ENCODE results near the gene PIH1D1. TPM values are rescaled to one million over a fixed set of nuclear protein-coding genes. Genes with fewer than 3 reads are reported as not detected.
A peak's percentile ranks its signal among the peaks of the same experiment; 100 is the strongest.

Gene PIH1D1
- total and polyA plus RNA-seq, 2 of the 13 experiments (the other 11 are each of a cell fraction or from before 2014, with no cell fraction given): 110 to 137 TPM

- no peak for TF ChIP-seq ZNF879 (CRISPR knock-in tag; IDR thresholded peaks at IDR 0.05)
- no peak for TF ChIP-seq SMAD1 (CRISPR knock-in tag; IDR thresholded peaks at IDR 0.05; ENCODE audit: borderline replicate concordance, low read depth)
- 0 out of 2 replicates have a peak, but pooled peaks have one; percentile 35 for TF ChIP-seq ZNF501 (CRISPR knock-in tag; IDR thresholded peaks at IDR 0.05)
- no peak for TF ChIP-seq ZNF746 (CRISPR knock-in tag; IDR thresholded peaks at IDR 0.05)
- TF ChIP-seq YY1 (IDR thresholded peaks at IDR 0.05; ENCODE audit: insufficient read depth, insufficient replicate concordance, low read depth, low read length): peak; percentile 17
- TF ChIP-seq PITX1 (CRISPR knock-in tag; IDR thresholded peaks at IDR 0.05): no peak
- TF ChIP-seq, protein P1, sequence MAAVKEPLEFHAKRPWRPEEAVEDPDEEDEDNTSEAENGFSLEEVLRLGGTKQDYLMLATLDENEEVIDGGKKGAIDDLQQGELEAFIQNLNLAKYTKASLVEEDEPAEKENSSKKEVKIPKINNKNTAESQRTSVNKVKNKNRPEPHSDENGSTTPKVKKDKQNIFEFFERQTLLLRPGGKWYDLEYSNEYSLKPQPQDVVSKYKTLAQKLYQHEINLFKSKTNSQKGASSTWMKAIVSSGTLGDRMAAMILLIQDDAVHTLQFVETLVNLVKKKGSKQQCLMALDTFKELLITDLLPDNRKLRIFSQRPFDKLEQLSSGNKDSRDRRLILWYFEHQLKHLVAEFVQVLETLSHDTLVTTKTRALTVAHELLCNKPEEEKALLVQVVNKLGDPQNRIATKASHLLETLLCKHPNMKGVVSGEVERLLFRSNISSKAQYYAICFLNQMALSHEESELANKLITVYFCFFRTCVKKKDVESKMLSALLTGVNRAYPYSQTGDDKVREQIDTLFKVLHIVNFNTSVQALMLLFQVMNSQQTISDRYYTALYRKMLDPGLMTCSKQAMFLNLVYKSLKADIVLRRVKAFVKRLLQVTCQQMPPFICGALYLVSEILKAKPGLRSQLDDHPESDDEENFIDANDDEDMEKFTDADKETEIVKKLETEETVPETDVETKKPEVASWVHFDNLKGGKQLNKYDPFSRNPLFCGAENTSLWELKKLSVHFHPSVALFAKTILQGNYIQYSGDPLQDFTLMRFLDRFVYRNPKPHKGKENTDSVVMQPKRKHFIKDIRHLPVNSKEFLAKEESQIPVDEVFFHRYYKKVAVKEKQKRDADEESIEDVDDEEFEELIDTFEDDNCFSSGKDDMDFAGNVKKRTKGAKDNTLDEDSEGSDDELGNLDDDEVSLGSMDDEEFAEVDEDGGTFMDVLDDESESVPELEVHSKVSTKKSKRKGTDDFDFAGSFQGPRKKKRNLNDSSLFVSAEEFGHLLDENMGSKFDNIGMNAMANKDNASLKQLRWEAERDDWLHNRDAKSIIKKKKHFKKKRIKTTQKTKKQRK (IDR thresholded peaks at IDR 0.05; ENCODE audit: low read length): no peak
- no peak for TF ChIP-seq XBP1 (CRISPR knock-in tag; IDR thresholded peaks at IDR 0.05)
- no peak for TF ChIP-seq HOXA9 (CRISPR knock-in tag; IDR thresholded peaks at IDR 0.05; ENCODE audit: borderline replicate concordance)
- 0 out of 2 replicates have a peak, but pooled peaks have one; percentile 12 for TF ChIP-seq SUZ12 (IDR thresholded peaks at IDR 0.05; ENCODE audit: low read depth, low read length)
- TF ChIP-seq ZNF234 (CRISPR knock-in tag; conservative IDR thresholded peaks at IDR 0.05): no peak
- peak; percentile 21; the same call in 1 of the 3 replicates for TF ChIP-seq MXI1 (IDR thresholded peaks at IDR 0.05; ENCODE audit: borderline replicate concordance, low read depth, low read length)
- TF ChIP-seq, protein P2, sequence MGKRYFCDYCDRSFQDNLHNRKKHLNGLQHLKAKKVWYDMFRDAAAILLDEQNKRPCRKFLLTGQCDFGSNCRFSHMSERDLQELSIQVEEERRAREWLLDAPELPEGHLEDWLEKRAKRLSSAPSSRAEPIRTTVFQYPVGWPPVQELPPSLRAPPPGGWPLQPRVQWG (CRISPR knock-in tag; IDR thresholded peaks at IDR 0.05; ENCODE audit: borderline replicate concordance, low read depth): no peak
- TF ChIP-seq MAFK (conservative IDR thresholded peaks at IDR 0.05 in 1 of 2, IDR thresholded peaks at IDR 0.05 in 1 of 2; ENCODE audit: low read length in 2 of 2): no peak
- TF ChIP-seq, protein P3, sequence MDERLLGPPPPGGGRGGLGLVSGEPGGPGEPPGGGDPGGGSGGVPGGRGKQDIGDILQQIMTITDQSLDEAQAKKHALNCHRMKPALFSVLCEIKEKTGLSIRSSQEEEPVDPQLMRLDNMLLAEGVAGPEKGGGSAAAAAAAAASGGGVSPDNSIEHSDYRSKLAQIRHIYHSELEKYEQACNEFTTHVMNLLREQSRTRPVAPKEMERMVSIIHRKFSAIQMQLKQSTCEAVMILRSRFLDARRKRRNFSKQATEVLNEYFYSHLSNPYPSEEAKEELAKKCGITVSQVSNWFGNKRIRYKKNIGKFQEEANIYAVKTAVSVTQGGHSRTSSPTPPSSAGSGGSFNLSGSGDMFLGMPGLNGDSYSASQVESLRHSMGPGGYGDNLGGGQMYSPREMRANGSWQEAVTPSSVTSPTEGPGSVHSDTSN (CRISPR knock-in tag; IDR thresholded peaks at IDR 0.05): no peak
- no peak for TF ChIP-seq ZNF121 (CRISPR knock-in tag; IDR thresholded peaks at IDR 0.05)
- TF ChIP-seq ZNF331 (CRISPR knock-in tag; IDR thresholded peaks at IDR 0.05): peak; percentile 99
- 0 out of 2 replicates have a peak, but pooled peaks have one; percentile 36 for TF ChIP-seq ZBTB33 (CRISPR knock-in tag; IDR thresholded peaks at IDR 0.05)
- no peak for TF ChIP-seq CC2D1A (CRISPR knock-in tag; IDR thresholded peaks at IDR 0.05)
- no peak for TF ChIP-seq ETV5 (CRISPR knock-in tag; IDR thresholded peaks at IDR 0.05; ENCODE audit: borderline replicate concordance)
- no peak for TF ChIP-seq ZNF441 (CRISPR knock-in tag; IDR thresholded peaks at IDR 0.05; ENCODE audit: borderline replicate concordance)
These were observed 24.6 kb upstream of the PIH1D1 start (continued) for GRCh38 chr19:49475995-49476880.
